ENCODE data around the gene EPOP.

Gene EPOP

GRCh38 chr17:38676706-38677504 lies 2.1 kb upstream of the EPOP start:
- H3K9me2 ChIP-seq (replicated peaks; ENCODE audit: insufficient read depth, low read length): no peaks in the 10 kb centered on the region
- no peaks in the 10 kb centered on the region for H4K20me1 ChIP-seq (ENCODE audit: low read depth, low read length)
- H3K36me3 ChIP-seq (ENCODE audit: low read length): no peaks in the 10 kb centered on the region
- TF ChIP-seq CTCF (IDR thresholded peaks at IDR 0.05; ENCODE audit: insufficient read depth, low read length, poor library complexity, severe bottlenecking) (peak; percentile 83), EZH2phosphoT487 (conservative IDR thresholded peaks at IDR 0.05; ENCODE audit: low read length) (no peak)
- peaks cover 4% of the 10 kb centered on the region; the same call in 1 of the 2 replicates for H3F3A ChIP-seq (ENCODE audit: insufficient read depth)
- no peaks in the 10 kb centered on the region for H3K27me3 ChIP-seq (ENCODE audit: low read length)
- H3K9me3 ChIP-seq (ENCODE audit: insufficient read depth, low read length): no peaks in the 10 kb centered on the region
- H3K27ac ChIP-seq (ENCODE audit: low read depth, low read length): no peak overlapping the region
- H3K79me2 ChIP-seq (ENCODE audit: insufficient read depth, low read length): no peaks in the 10 kb centered on the region
- H3K9ac ChIP-seq (ENCODE audit: low read length): peak overlapping the region; percentile 25; the same call in 1 of the 2 replicates
- no peak overlapping the region for H3K4me2 ChIP-seq (ENCODE audit: low read depth, low read length, poor library complexity, severe bottlenecking)
- peak overlapping the region; percentile 89 for H2AFZ ChIP-seq (ENCODE audit: low read depth, low read length, severe bottlenecking)
- H3K4me3 ChIP-seq (ENCODE audit: insufficient read depth, low read length, poor library complexity, severe bottlenecking): no peak overlapping the region

GRCh38 chr17:38674014-38674748 lies 576 bp downstream of the EPOP start:
- no peaks in the 10 kb centered on the region for H3K9me3 ChIP-seq (ENCODE audit: insufficient read depth, low read length)
- peak overlapping the region; percentile 93 for H2AFZ ChIP-seq (ENCODE audit: low read depth, low read length, severe bottlenecking)
- no peak for TF ChIP-seq EZH2phosphoT487 (conservative IDR thresholded peaks at IDR 0.05; ENCODE audit: low read length)
- no peak for TF ChIP-seq CTCF (IDR thresholded peaks at IDR 0.05; ENCODE audit: insufficient read depth, low read length, poor library complexity, severe bottlenecking)
- peaks cover 4% of the 10 kb centered on the region; the same call in 1 of the 2 replicates for H3F3A ChIP-seq (ENCODE audit: insufficient read depth)
- H3K27me3 ChIP-seq (ENCODE audit: low read length): no peaks in the 10 kb centered on the region
- no peak overlapping the region for H3K27ac ChIP-seq (ENCODE audit: low read depth, low read length)
- peak overlapping the region; percentile 80 for H3K9ac ChIP-seq (ENCODE audit: low read length)
- H3K9me2 ChIP-seq (replicated peaks; ENCODE audit: insufficient read depth, low read length): no peaks in the 10 kb centered on the region
- no peaks in the 10 kb centered on the region for H3K79me2 ChIP-seq (ENCODE audit: insufficient read depth, low read length)
- no peaks in the 10 kb centered on the region for H3K36me3 ChIP-seq (ENCODE audit: low read length)
- no peaks in the 10 kb centered on the region for H4K20me1 ChIP-seq (ENCODE audit: low read depth, low read length)
- peak overlapping the region; percentile 69 for H3K4me2 ChIP-seq (ENCODE audit: low read depth, low read length, poor library complexity, severe bottlenecking)
- H3K4me3 ChIP-seq (ENCODE audit: insufficient read depth, low read length, poor library complexity, severe bottlenecking): peak overlapping the region; percentile 73

GRCh38 chr17:38673707-38674013 lies 1.1 kb downstream of the EPOP start:
- TF ChIP-seq EZH2phosphoT487 (conservative IDR thresholded peaks at IDR 0.05; ENCODE audit: low read length): no peak
- TF ChIP-seq CTCF (IDR thresholded peaks at IDR 0.05; ENCODE audit: insufficient read depth, low read length, poor library complexity, severe bottlenecking): no peak
- Histone ChIP-seq H3F3A (ENCODE audit: insufficient read depth) (peaks cover 4% of the 10 kb centered on the region; the same call in 1 of the 2 replicates), H3K36me3 (ENCODE audit: low read length) (no peaks in the 10 kb centered on the region), H3K4me3 (ENCODE audit: insufficient read depth, low read length, poor library complexity, severe bottlenecking) (peak overlapping the region; percentile 73), H4K20me1 (ENCODE audit: low read depth, low read length) (no peaks in the 10 kb centered on the region), H3K27me3 (ENCODE audit: low read length) (no peaks in the 10 kb centered on the region), H3K9ac (ENCODE audit: low read length) (peak overlapping the region; percentile 80), H3K9me3 (ENCODE audit: insufficient read depth, low read length) (no peaks in the 10 kb centered on the region), H3K9me2 (replicated peaks; ENCODE audit: insufficient read depth, low read length) (no peaks in the 10 kb centered on the region), H3K4me2 (ENCODE audit: low read depth, low read length, poor library complexity, severe bottlenecking) (peak overlapping the region; percentile 69), H3K79me2 (ENCODE audit: insufficient read depth, low read length) (no peaks in the 10 kb centered on the region), H3K27ac (ENCODE audit: low read depth, low read length) (no peak overlapping the region), H2AFZ (ENCODE audit: low read depth, low read length, severe bottlenecking) (no peak overlapping the region)
